Transverse colon (tissue), 4 donors: ENCODE data around the gene DTNA. TPM values are rescaled to one million over a fixed set of nuclear protein-coding genes. Genes with fewer than 3 reads are reported as not detected.

Experiments used
- DNase-seq: peaks from one replicate; pipeline ENCODE4 v3.0.0-alpha.2; 2019
- H3K27ac ChIP-seq, 4 donors: fragments of 200-600 bp; sonication (generic); 2 replicates each; pipeline ENCODE4 v1.5.1; 2016 to 2018; ENCODE audit warnings: inconsistent platforms in 4 of 4
- H3K27me3 ChIP-seq: fragments of 200-600 bp; sonication (generic); 2 replicates; pipeline ENCODE4 v1.5.1; 2017; ENCODE audit warnings: inconsistent platforms
- H3K36me3 ChIP-seq, 4 donors: fragments of 200-600 bp; sonication (generic); 2 replicates each; pipeline ENCODE4 v1.5.1; 2017 to 2019; ENCODE audit warnings: inconsistent platforms in 4 of 4
- H3K4me1 ChIP-seq, 4 donors: fragments of 200-600 bp; sonication (generic); 2 replicates each; pipeline ENCODE4 v1.5.1; 2017 to 2020; ENCODE audit warnings: inconsistent platforms in 4 of 4
- H3K4me3 ChIP-seq, 4 donors: fragments of 200-600 bp; sonication (generic); 1 replicate in 1 of 4; 2 replicates in 3 of 4; pipeline versions ENCODE4 v1.5.1 to v1.6.1; 2017 to 2019; ENCODE audit warnings: inconsistent platforms in 4 of 4
- H3K9me3 ChIP-seq, 2 donors: fragments of 200-600 bp; sonication (generic); 2 replicates each; pipeline ENCODE4 v1.5.1; 2017 to 2019; ENCODE audit warnings: inconsistent platforms in 2 of 2
- EP300 ChIP-seq: sonication (generic); formaldehyde crosslinking; IDR thresholded peaks from one replicate; pipeline ENCODE4 v1.6.1; 2017; ENCODE audit warnings: antibody characterized with exemption, low read depth
- POLR2A ChIP-seq: fragments of 450-650 bp; IDR thresholded peaks from one replicate; pipeline ENCODE4 v1.6.1; 2016; ENCODE audit warnings: antibody characterized with exemption, mild to moderate bottlenecking, moderate library complexity
- POLR2AphosphoS5 ChIP-seq, 3 donors: sonication (generic); formaldehyde crosslinking; IDR thresholded peaks; one replicate each; pipeline ENCODE4 v1.6.1; 2016; ENCODE audit warnings: antibody characterized with exemption in 3 of 3
- WGBS, 2 donors: methylation state at CpG; one replicate each; pipeline ENCODE4 v1.1.5; 2018; ENCODE audit warnings: low coverage in 1 of 2; 5-methylcytosine and 5-hydroxymethylcytosine counted together
- in situ Hi-C, 4 donors: fragments of 200-750 bp; cut with MboI; loops; one replicate each; pipeline versions ENCODE4 v1.15.0 to v1.15.1; 2017; ENCODE audit warnings: low sequenced_read_pairs in 3 of 4, low pct_ligation_motif_present in 1 of 4, low pct_unique_long_range_greater_than_20kb in 1 of 4
- intact Hi-C: fragments of 100-400 bp; cut with DNase I; formaldehyde crosslinking; loops from one replicate; pipeline ENCODE4 v1.15.1; 2023; ENCODE audit warnings: low total_unique reads
- total RNA-seq, 4 donors: library from RNA; depleted of rRNA; stranded (reverse); fragments of >200 nt; gene quantifications; one replicate each; pipeline ENCODE4 v1.1.0, GENCODE V29; 2016
- TF ChIP-seq, protein P1 (sequence below), 5 experiments: fragments of 200-600 bp in 3 of 5; fragments of 450-650 bp in 2 of 5; sonication (generic) in 3 of 5; IDR thresholded peaks; 1 replicate in 2 of 5; 2 replicates in 3 of 5; pipeline ENCODE4 v1.5.1; 2016 to 2017; ENCODE audit warnings: antibody characterized with exemption in 5 of 5, inconsistent platforms in 3 of 5, mild to moderate bottlenecking in 2 of 5, moderate library complexity in 1 of 5

Gene DTNA
- total RNA-seq, 4 donors from 2014 or later: 8.9 to 74.4 (median 15.1) TPM

DNA sequence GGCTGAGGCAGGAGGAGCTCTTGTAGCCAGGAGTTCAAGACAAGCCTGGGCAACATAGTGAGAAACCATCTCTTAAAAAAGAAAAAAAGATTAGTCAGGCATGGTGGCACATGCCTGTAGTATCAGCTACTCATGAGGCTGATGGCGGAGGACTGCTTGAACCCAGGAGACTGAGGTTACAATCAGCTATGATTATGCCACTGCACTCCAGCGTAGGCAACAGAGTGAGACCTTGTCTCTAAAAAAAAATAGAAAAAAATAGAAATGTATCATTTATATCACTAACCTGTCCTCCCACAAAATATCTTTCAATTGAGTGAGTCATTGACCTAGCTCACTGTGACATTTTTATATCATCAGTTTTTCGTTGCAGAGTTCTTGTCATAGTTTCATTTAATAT, 152.5 kb downstream of the DTNA start:
- 82 to 87% methylated on average over 3 of the region's 3 CpGs for WGBS, 2 donors
- in situ Hi-C loops (loop anchor here in 2 of 4 donors (25.0 kb wide), 2 partner anchors 100 to 275 kb away; no protein-coding TSS in a partner anchor), intact Hi-C loops (no loop called here)
- TF ChIP-seq, protein P1, sequence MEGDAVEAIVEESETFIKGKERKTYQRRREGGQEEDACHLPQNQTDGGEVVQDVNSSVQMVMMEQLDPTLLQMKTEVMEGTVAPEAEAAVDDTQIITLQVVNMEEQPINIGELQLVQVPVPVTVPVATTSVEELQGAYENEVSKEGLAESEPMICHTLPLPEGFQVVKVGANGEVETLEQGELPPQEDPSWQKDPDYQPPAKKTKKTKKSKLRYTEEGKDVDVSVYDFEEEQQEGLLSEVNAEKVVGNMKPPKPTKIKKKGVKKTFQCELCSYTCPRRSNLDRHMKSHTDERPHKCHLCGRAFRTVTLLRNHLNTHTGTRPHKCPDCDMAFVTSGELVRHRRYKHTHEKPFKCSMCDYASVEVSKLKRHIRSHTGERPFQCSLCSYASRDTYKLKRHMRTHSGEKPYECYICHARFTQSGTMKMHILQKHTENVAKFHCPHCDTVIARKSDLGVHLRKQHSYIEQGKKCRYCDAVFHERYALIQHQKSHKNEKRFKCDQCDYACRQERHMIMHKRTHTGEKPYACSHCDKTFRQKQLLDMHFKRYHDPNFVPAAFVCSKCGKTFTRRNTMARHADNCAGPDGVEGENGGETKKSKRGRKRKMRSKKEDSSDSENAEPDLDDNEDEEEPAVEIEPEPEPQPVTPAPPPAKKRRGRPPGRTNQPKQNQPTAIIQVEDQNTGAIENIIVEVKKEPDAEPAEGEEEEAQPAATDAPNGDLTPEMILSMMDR (IDR thresholded peaks at IDR 0.05): no peak
- TF ChIP-seq EP300: no peak
- Histone ChIP-seq H3K9me3 (no peaks in the 10 kb centered on the region), H3K27me3 (no peaks in the 10 kb centered on the region), H3K4me3 (no peak overlapping the region), H3K27ac (no peak overlapping the region), H3K36me3 (no peaks in the 10 kb centered on the region), H3K4me1 (peaks cover 0 to 4% (median 2%) of the 10 kb centered on the region in 4 donors)
- DNase-seq: no peak

DNA sequence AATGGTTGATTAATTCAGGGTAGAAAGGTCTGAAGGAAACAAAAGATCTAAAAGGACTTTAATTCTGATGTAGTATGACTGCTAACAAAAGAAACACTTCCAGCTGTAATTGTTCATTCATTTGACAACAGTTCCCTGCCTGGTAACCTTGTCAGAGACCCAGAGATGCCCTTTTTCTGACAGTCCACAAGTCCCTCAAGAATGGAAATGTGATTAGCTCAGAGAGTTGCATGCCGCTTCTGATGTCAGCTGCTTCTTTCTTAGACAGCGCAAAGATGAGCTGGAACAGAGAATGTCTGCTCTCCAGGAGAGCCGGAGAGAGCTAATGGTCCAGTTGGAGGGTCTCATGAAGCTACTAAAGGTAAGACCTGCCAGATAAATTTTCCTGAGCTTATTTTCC, 153.6 kb downstream of the DTNA start:
- H3K27ac ChIP-seq: no peak overlapping the region
- intact Hi-C loops (no loop called here), in situ Hi-C loops (loop anchor here in 2 of 4 donors (25.0 kb wide), 2 partner anchors 99 to 274 kb away; no protein-coding TSS in a partner anchor)
- 80 to 99% methylated on average over 1 to 3 of the region's 3 CpGs for WGBS, 2 donors
- H3K27me3 ChIP-seq: no peaks in the 10 kb centered on the region
- peaks cover 0 to 7% (median 2%) of the 10 kb centered on the region in 4 donors for H3K4me1 ChIP-seq
- TF ChIP-seq EP300 (no peak), POLR2AphosphoS5 (IDR thresholded peaks at IDR 0.05) (no peak), POLR2A (no peak)
- TF ChIP-seq, protein P1 (IDR thresholded peaks at IDR 0.05): no peak
- no peak for DNase-seq
- no peaks in the 10 kb centered on the region for H3K9me3 ChIP-seq
- H3K4me3 ChIP-seq: no peak overlapping the region
- H3K36me3 ChIP-seq: no peaks in the 10 kb centered on the region

DNA sequence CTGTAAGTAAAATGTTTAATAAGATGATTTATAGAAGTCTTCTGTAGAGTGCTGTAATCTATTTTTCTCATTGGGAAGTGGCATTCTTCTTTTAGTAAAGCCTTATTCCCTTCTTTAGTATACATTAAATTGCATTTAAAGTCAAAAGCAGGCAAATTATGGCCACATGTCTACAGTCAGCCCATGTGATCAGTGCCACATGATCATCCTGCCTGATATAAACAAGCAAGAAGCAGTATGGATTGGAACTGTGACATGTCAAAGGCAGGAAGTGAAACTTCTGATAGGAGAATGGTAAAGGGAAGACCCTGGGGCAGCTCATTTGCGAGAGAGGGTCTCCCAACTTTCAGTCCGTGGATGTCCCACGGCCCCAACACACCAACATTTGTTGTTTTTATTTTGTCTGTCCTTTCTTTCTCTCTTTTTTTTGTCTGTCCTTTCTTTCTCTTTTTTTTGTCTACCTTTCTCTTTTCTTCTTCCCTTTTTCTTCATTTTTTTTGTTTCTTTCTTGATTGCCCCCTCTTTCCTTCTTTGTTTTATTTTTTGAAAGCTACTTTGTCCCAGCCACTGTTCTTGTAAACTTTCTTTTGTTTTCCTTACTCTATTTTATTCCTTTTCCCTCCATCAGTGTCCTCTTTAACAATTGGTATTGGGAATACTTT, 154.9 kb downstream of the DTNA start:
- intact Hi-C loops: no loop called here

DNA sequence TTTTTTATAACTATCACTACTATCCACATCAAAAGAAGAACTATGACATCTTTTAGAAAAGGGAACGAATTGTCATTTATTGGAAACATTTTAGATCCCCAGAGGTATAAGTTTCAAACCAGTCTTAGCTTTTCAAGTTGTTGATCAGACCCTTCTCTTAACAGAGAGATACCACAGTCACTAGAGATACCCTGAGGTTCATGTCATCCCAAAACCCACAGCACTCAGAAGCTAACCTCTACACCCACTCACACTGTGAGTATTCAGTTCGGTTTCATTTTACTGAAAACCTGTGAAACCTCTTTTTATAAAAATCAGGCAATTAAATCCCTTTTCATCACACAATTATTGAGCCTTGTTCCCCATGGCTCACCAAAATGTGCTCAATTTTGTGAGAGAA, 156.2 kb downstream of the DTNA start:
- Histone ChIP-seq H3K9me3 (no peaks in the 10 kb centered on the region), H3K27ac (no peak overlapping the region), H3K4me3 (no peak overlapping the region), H3K4me1 (peaks cover 0 to 3% (median 0%) of the 10 kb centered on the region in 4 donors), H3K27me3 (no peaks in the 10 kb centered on the region), H3K36me3 (no peaks in the 10 kb centered on the region)
- no peak for TF ChIP-seq EP300
- TF ChIP-seq, protein P1 (IDR thresholded peaks at IDR 0.05): no peak
- no peak for TF ChIP-seq POLR2A
- no peak for TF ChIP-seq POLR2AphosphoS5 (IDR thresholded peaks at IDR 0.05)
- DNase-seq: no peak
- intact Hi-C loops: no loop called here
- WGBS, 2 donors: 60 to 71% methylated on average over 2 of the region's 2 CpGs
- in situ Hi-C loops: loop anchor here in 2 of 4 donors (25.0 kb wide), 2 partner anchors 96 to 271 kb away; no protein-coding TSS in a partner anchor

More for the DNA sequence above, 154.9 kb downstream of the DTNA start:
- Histone ChIP-seq H3K9me3 (no peaks in the 10 kb centered on the region), H3K27ac (no peak overlapping the region), H3K36me3 (no peaks in the 10 kb centered on the region), H3K27me3 (no peaks in the 10 kb centered on the region), H3K4me3 (no peak overlapping the region), H3K4me1 (peaks cover 0 to 3% (median 0%) of the 10 kb centered on the region in 4 donors)
- TF ChIP-seq POLR2AphosphoS5 (IDR thresholded peaks at IDR 0.05) (no peak), POLR2A (no peak), EP300 (no peak)
- 80 to 97% methylated on average over 3 of the region's 3 CpGs for WGBS, 2 donors
- DNase-seq: no peak
- in situ Hi-C loops: loop anchor here in 2 of 4 donors (25.0 kb wide), 2 partner anchors 97 to 272 kb away; no protein-coding TSS in a partner anchor
